Measurements from ENCODE around the gene EPHB3. TPM values are rescaled to one million over a fixed set of nuclear protein-coding genes. Genes with fewer than 3 reads are reported as not detected.

The EPHB3 gene
- total and polyA plus RNA-seq, 5 donors from 2014 or later = not detected

- no peaks in the 10 kb centered on the region for H3K36me3 ChIP-seq (ENCODE audit: control insufficient read depth, insufficient read depth, low read length)
- Mint-ChIP-seq H3K27me3 (peaks cover 11% of the 10 kb centered on the region), H3K9me3 (no peaks in the 10 kb centered on the region), H3K36me3 (no peaks in the 10 kb centered on the region), H3K27ac (no peak overlapping the region), H3K4me3 (no peak overlapping the region), H3K4me1 (no peaks in the 10 kb centered on the region)
- no peak for ATAC-seq (ENCODE audit: low read depth in 2 of 2)
- no peaks in the 10 kb centered on the region for H3K9me3 ChIP-seq (ENCODE audit: control insufficient read depth in 2 of 2, low read length in 2 of 2)
- no peak for DNase-seq
- H3K27ac ChIP-seq (ENCODE audit: insufficient read depth, low read length, poor library complexity, severe bottlenecking) = no peak overlapping the region
- H3K4me3 ChIP-seq (ENCODE audit: low read depth, low read length) = no peak overlapping the region
- no peaks in the 10 kb centered on the region for H3K4me1 ChIP-seq (ENCODE audit: control insufficient read depth, insufficient read depth, low read length, poor library complexity, severe bottlenecking)
- no peaks in the 10 kb centered on the region for H3K27me3 ChIP-seq (ENCODE audit: control insufficient read depth, insufficient read depth, low read length)
These were observed 32.9 kb downstream of the EPHB3 start for GRCh38 chr3:184594371-184595001.

- H3K9me3 ChIP-seq (ENCODE audit: control insufficient read depth in 2 of 2, low read length in 2 of 2) = no peaks in the 10 kb centered on the region
- H3K27ac Mint-ChIP-seq = no peak overlapping the region
These were observed 34.1 kb downstream of the EPHB3 start for GRCh38 chr3:184595726-184596125.

GRCh38 chr3:184596233-184596632 is 34.6 kb downstream of the EPHB3 start:
- Mint-ChIP-seq H3K36me3 (no peaks in the 10 kb centered on the region), H3K9me3 (peaks cover 0 to 2% (median 0%) of the 10 kb centered on the region in 7 donors), H3K27ac (peak overlapping the region in 1 of 3 donors; percentile 69), H3K4me3 (no peak overlapping the region), H3K4me1 (peaks cover 0 to 4% (median 0%) of the 10 kb centered on the region in 4 donors), H3K27me3 (peaks cover 29% of the 10 kb centered on the region)
- H3K9me3 ChIP-seq (ENCODE audit: control insufficient read depth in 2 of 2, low read length in 2 of 2) = no peaks in the 10 kb centered on the region
- H3K4me1 ChIP-seq (ENCODE audit: control insufficient read depth, insufficient read depth, low read length, poor library complexity, severe bottlenecking) = no peaks in the 10 kb centered on the region
- no peaks in the 10 kb centered on the region for H3K27me3 ChIP-seq (ENCODE audit: control insufficient read depth, insufficient read depth, low read length)
- no peak overlapping the region for H3K27ac ChIP-seq (ENCODE audit: insufficient read depth, low read length, poor library complexity, severe bottlenecking)
- no peak for DNase-seq
- H3K36me3 ChIP-seq (ENCODE audit: control insufficient read depth, insufficient read depth, low read length) = no peaks in the 10 kb centered on the region
- no peak for ATAC-seq (ENCODE audit: low read depth in 2 of 2)
- H3K4me3 ChIP-seq (ENCODE audit: low read depth, low read length) = no peak overlapping the region

More at GRCh38 chr3:184595726-184596125, 34.1 kb downstream of the EPHB3 start:
- H3K4me1 ChIP-seq (ENCODE audit: control insufficient read depth, insufficient read depth, low read length, poor library complexity, severe bottlenecking) = no peaks in the 10 kb centered on the region
- no peak overlapping the region for H3K4me3 ChIP-seq (ENCODE audit: low read depth, low read length)
- H3K27me3 ChIP-seq (ENCODE audit: control insufficient read depth, insufficient read depth, low read length) = no peaks in the 10 kb centered on the region
- peaks cover 0 to 2% (median 0%) of the 10 kb centered on the region in 7 donors for H3K9me3 Mint-ChIP-seq
- no peak overlapping the region for H3K4me3 Mint-ChIP-seq
- peaks cover 24% of the 10 kb centered on the region for H3K27me3 Mint-ChIP-seq
- no peak for ATAC-seq (ENCODE audit: low read depth in 2 of 2)
- H3K27ac ChIP-seq (ENCODE audit: insufficient read depth, low read length, poor library complexity, severe bottlenecking) = no peak overlapping the region
- no peaks in the 10 kb centered on the region for H3K36me3 Mint-ChIP-seq
- no peaks in the 10 kb centered on the region for H3K4me1 Mint-ChIP-seq
- no peaks in the 10 kb centered on the region for H3K36me3 ChIP-seq (ENCODE audit: control insufficient read depth, insufficient read depth, low read length)
- no peak for DNase-seq

DNA sequence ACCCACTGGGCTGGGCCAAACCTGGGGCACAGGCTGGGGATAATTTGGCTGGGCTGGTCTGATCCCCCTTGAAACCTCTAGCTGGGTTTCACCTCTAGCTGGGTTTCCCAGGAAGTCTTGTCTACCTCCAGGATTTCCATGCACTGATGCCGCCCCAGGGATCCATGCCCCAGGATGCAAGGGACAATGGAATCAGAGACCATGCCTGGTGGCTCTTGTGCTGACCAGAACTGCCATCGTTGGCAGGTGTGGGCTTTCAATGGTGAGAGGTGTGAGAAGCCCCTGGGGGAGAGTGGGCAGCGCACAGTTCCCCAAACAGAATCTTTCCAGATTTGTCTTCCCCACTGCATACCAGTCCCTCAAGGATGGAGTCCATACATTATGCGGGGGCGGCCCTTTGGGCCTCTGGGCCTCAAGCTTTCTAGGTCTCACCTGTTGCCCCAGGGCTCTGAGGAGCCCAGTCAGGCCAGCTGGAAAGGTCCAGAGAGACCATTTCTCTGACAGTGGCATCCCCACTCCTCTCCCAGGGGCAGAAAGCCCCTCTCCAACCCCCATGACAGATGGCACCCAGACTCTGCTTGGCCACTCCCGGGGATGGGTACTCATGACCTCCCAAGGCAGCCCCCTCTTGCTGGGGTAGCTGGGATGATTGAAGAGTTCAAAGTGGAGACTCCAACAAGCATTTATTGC is 35.4 kb downstream of the EPHB3 start:
- ATAC-seq (ENCODE audit: low read depth in 2 of 2) (no peak), DNase-seq (no peak)
- Histone ChIP-seq H3K4me3 (ENCODE audit: low read depth, low read length) (no peak overlapping the region), H3K27ac (ENCODE audit: insufficient read depth, low read length, poor library complexity, severe bottlenecking) (no peak overlapping the region), H3K36me3 (ENCODE audit: control insufficient read depth, insufficient read depth, low read length) (no peaks in the 10 kb centered on the region), H3K4me1 (ENCODE audit: control insufficient read depth, insufficient read depth, low read length, poor library complexity, severe bottlenecking) (no peaks in the 10 kb centered on the region), H3K9me3 (ENCODE audit: control insufficient read depth in 2 of 2, low read length in 2 of 2) (no peaks in the 10 kb centered on the region), H3K27me3 (ENCODE audit: control insufficient read depth, insufficient read depth, low read length) (no peaks in the 10 kb centered on the region)
- Mint-ChIP-seq H3K27ac (no peak overlapping the region), H3K9me3 (peaks cover 0 to 2% (median 0%) of the 10 kb centered on the region in 7 donors), H3K4me3 (no peak overlapping the region), H3K4me1 (peaks cover 0 to 7% (median 0%) of the 10 kb centered on the region in 4 donors), H3K27me3 (peaks cover 32% of the 10 kb centered on the region), H3K36me3 (no peaks in the 10 kb centered on the region)

GRCh38 chr3:184597829-184598573 is 36.4 kb downstream of the EPHB3 start:
- no peak overlapping the region for H3K27ac Mint-ChIP-seq
- no peak overlapping the region for H3K4me3 Mint-ChIP-seq
- H3K27me3 Mint-ChIP-seq = peaks cover 37% of the 10 kb centered on the region
- Histone ChIP-seq H3K27ac (ENCODE audit: insufficient read depth, low read length, poor library complexity, severe bottlenecking) (no peak overlapping the region), H3K4me1 (ENCODE audit: control insufficient read depth, insufficient read depth, low read length, poor library complexity, severe bottlenecking) (no peaks in the 10 kb centered on the region), H3K4me3 (ENCODE audit: low read depth, low read length) (no peak overlapping the region), H3K36me3 (ENCODE audit: control insufficient read depth, insufficient read depth, low read length) (no peaks in the 10 kb centered on the region), H3K9me3 (ENCODE audit: control insufficient read depth in 2 of 2, low read length in 2 of 2) (no peaks in the 10 kb centered on the region), H3K27me3 (ENCODE audit: control insufficient read depth, insufficient read depth, low read length) (peaks cover 4% of the 10 kb centered on the region)
- DNase-seq (no peak), ATAC-seq (ENCODE audit: low read depth in 2 of 2) (no peak)
- no peaks in the 10 kb centered on the region for H3K36me3 Mint-ChIP-seq
- H3K9me3 Mint-ChIP-seq = peaks cover 0 to 2% (median 0%) of the 10 kb centered on the region in 7 donors
- H3K4me1 Mint-ChIP-seq = peaks cover 0 to 14% (median 2%) of the 10 kb centered on the region in 4 donors

- H3K27ac Mint-ChIP-seq = no peak overlapping the region
- H3K4me3 Mint-ChIP-seq = no peak overlapping the region
- Histone ChIP-seq H3K36me3 (ENCODE audit: control insufficient read depth, insufficient read depth, low read length) (no peaks in the 10 kb centered on the region), H3K9me3 (ENCODE audit: control insufficient read depth in 2 of 2, low read length in 2 of 2) (no peaks in the 10 kb centered on the region), H3K4me1 (ENCODE audit: control insufficient read depth, insufficient read depth, low read length, poor library complexity, severe bottlenecking) (no peaks in the 10 kb centered on the region), H3K27me3 (ENCODE audit: control insufficient read depth, insufficient read depth, low read length) (peaks cover 6% of the 10 kb centered on the region), H3K4me3 (ENCODE audit: low read depth, low read length) (no peak overlapping the region), H3K27ac (ENCODE audit: insufficient read depth, low read length, poor library complexity, severe bottlenecking) (no peak overlapping the region)
- peaks cover 42% of the 10 kb centered on the region for H3K27me3 Mint-ChIP-seq
- DNase-seq (no peak), ATAC-seq (ENCODE audit: low read depth in 2 of 2) (no peak)
- H3K9me3 Mint-ChIP-seq = peaks cover 0 to 2% (median 0%) of the 10 kb centered on the region in 7 donors
- H3K36me3 Mint-ChIP-seq = no peaks in the 10 kb centered on the region
- H3K4me1 Mint-ChIP-seq = peaks cover 0 to 18% (median 3%) of the 10 kb centered on the region in 4 donors
These were observed 37.0 kb downstream of the EPHB3 start for GRCh38 chr3:184598574-184598927.

GRCh38 chr3:184599143-184599542 is 37.6 kb downstream of the EPHB3 start:
- H3K36me3 Mint-ChIP-seq = no peaks in the 10 kb centered on the region
- no peak for ATAC-seq (ENCODE audit: low read depth in 2 of 2)

More at GRCh38 chr3:184599143-184599542, 37.6 kb downstream of the EPHB3 start:
- peaks cover 6% of the 10 kb centered on the region for H3K27me3 ChIP-seq (ENCODE audit: control insufficient read depth, insufficient read depth, low read length)
- no peak for DNase-seq
- Mint-ChIP-seq H3K4me3 (no peak overlapping the region), H3K4me1 (peaks cover 0 to 22% (median 3%) of the 10 kb centered on the region in 4 donors), H3K27ac (no peak overlapping the region), H3K9me3 (peaks cover 0 to 2% (median 0%) of the 10 kb centered on the region in 7 donors), H3K27me3 (peaks cover 44% of the 10 kb centered on the region)
- no peak overlapping the region for H3K4me3 ChIP-seq (ENCODE audit: low read depth, low read length)
- peaks cover 4% of the 10 kb centered on the region for H3K4me1 ChIP-seq (ENCODE audit: control insufficient read depth, insufficient read depth, low read length, poor library complexity, severe bottlenecking)
- H3K36me3 ChIP-seq (ENCODE audit: control insufficient read depth, insufficient read depth, low read length) = no peaks in the 10 kb centered on the region
- no peaks in the 10 kb centered on the region for H3K9me3 ChIP-seq (ENCODE audit: control insufficient read depth in 2 of 2, low read length in 2 of 2)
- H3K27ac ChIP-seq (ENCODE audit: insufficient read depth, low read length, poor library complexity, severe bottlenecking) = no peak overlapping the region

All from CD4-positive, CD25-positive, alpha-beta regulatory T cell (primary cell).